SU-DHL-6 (cell line): ENCODE results near the gene CYP2W1.
"Not testable (repeated sequence)": the region's sequence is repeated elsewhere in the genome, so short reads cannot be mapped to it uniquely, and the experiment has no call there.

Experiments
- EZH2phosphoT487 ChIP-seq: fragments of 200-600 bp; sonication (generic), shearing (Covaris generic); conservative IDR thresholded peaks from 2 replicates; pipeline ENCODE4 v1.6.1; 2018; ENCODE audit warnings: mild to moderate bottlenecking, antibody characterized with exemption, low read length, moderate library complexity, mixed read lengths
- TF ChIP-seq, protein P1 (sequence below): fragments of 200-600 bp; sonication (generic); IDR thresholded peaks from one replicate; pipeline ENCODE4 v1.5.1; 2017; ENCODE audit warnings: antibody characterized with exemption, mild to moderate bottlenecking, low read length, moderate library complexity; ENCODE audit not compliant: insufficient read depth, poor library complexity, severe bottlenecking

DNA sequence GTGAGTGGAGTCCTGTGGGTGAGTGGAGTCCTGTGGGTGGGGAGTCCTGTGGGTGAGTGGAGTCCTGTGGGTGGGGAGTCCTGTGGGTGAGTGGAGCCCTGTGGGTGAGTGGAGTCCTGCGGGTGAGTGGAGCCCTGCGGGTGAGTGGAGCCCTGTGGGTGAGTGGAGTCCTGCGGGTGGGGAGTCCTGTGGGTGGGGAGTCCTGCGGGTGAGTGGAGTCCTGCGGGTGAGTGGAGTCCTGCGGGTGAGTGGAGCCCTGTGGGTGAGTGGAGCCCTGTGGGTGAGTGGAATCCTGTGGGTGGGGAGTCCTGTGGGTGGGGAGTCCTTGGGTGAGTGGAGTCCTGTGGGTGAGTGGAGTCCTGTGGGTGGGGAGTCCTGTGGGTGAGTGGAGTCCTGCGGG is 19.5 kb downstream of the CYP2W1 start:
- TF ChIP-seq, protein P1, sequence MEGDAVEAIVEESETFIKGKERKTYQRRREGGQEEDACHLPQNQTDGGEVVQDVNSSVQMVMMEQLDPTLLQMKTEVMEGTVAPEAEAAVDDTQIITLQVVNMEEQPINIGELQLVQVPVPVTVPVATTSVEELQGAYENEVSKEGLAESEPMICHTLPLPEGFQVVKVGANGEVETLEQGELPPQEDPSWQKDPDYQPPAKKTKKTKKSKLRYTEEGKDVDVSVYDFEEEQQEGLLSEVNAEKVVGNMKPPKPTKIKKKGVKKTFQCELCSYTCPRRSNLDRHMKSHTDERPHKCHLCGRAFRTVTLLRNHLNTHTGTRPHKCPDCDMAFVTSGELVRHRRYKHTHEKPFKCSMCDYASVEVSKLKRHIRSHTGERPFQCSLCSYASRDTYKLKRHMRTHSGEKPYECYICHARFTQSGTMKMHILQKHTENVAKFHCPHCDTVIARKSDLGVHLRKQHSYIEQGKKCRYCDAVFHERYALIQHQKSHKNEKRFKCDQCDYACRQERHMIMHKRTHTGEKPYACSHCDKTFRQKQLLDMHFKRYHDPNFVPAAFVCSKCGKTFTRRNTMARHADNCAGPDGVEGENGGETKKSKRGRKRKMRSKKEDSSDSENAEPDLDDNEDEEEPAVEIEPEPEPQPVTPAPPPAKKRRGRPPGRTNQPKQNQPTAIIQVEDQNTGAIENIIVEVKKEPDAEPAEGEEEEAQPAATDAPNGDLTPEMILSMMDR, result not testable (repeated sequence)
- TF ChIP-seq EZH2phosphoT487, result not testable (repeated sequence)
